Caco-2 (cell line): ENCODE measurements around the gene ADGRG1. TPM values are rescaled to one million over a fixed set of nuclear protein-coding genes. Genes with fewer than 3 reads are reported as not detected.
A peak's percentile ranks its signal among the peaks of the same experiment; 100 is the strongest.

Source experiments
- BruUV-seq: library from RNA; stranded (reverse); fragments of 400-500 nt; replicated peaks from 2 replicates; lab custom pipeline; 2021; lab: Mats Ljungman, UMichigan
- CTCF ChIA-PET: fragments of 300-600 bp; sonication (Branson Sonifier 250); formaldehyde crosslinking; loops from one replicate; lab custom pipeline; 2022; ENCODE audit warnings: antibody characterized with exemption; lab: Charles Lee
- POLR2A ChIA-PET: fragments of 300-600 bp; sonication (Branson Sonifier 250); formaldehyde crosslinking; loops from one replicate; lab custom pipeline; 2022; ENCODE audit warnings: antibody characterized with exemption; lab: Charles Lee
- DNase-seq, 2 experiments: peaks; one replicate each; pipeline versions ENCODE4 v3.0.0 to v3.0.0-alpha.2; 2020 to 2022
- H3K27me3 ChIP-seq: replicated peaks from 2 replicates; pipeline ENCODE4 v1.6.0; 2011; ENCODE audit warnings: low read length; ENCODE audit not compliant: control insufficient read depth, insufficient read depth
- H3K36me3 ChIP-seq: 2 replicates; pipeline ENCODE4 v1.5.1; 2011; ENCODE audit warnings: low read length; ENCODE audit not compliant: control insufficient read depth, insufficient read depth
- H3K4me1 ChIP-seq: fragments of 250-450 bp; sonication (Bioruptor Pico); 2 replicates; pipeline ENCODE4 v1.5.1; 2020; ENCODE audit warnings: mild to moderate bottlenecking
- H3K4me3 ChIP-seq: 2 replicates; pipeline ENCODE4 v1.5.1; 2011; ENCODE audit warnings: low read depth, mild to moderate bottlenecking, control low read depth, low read length
- H3K9me3 ChIP-seq: fragments of 250-450 bp; sonication (Bioruptor Pico); 2 replicates; pipeline ENCODE4 v1.5.1; 2020; ENCODE audit warnings: mild to moderate bottlenecking, moderate library complexity
- H3K27ac Mint-ChIP-seq: one replicate; pipeline ENCODE4 v1.8.0; 2022; ENCODE audit warnings: mixed read lengths; ENCODE audit not compliant: unreplicated experiment
- H3K27me3 Mint-ChIP-seq: one replicate; pipeline ENCODE4 v1.8.0; 2022; ENCODE audit warnings: mixed read lengths; ENCODE audit not compliant: insufficient read depth, unreplicated experiment
- H3K36me3 Mint-ChIP-seq: one replicate; pipeline ENCODE4 v1.8.0; 2022; ENCODE audit warnings: mild to moderate bottlenecking, mixed read lengths; ENCODE audit not compliant: insufficient read depth, unreplicated experiment
- H3K4me1 Mint-ChIP-seq: one replicate; pipeline ENCODE4 v1.8.0; 2022; ENCODE audit warnings: low read depth, mixed read lengths; ENCODE audit not compliant: unreplicated experiment
- H3K4me3 Mint-ChIP-seq: one replicate; pipeline ENCODE4 v1.8.0; 2022; ENCODE audit warnings: mild to moderate bottlenecking, moderate library complexity, mixed read lengths; ENCODE audit not compliant: unreplicated experiment
- H3K9me3 Mint-ChIP-seq: one replicate; pipeline ENCODE4 v1.8.0; 2022; ENCODE audit warnings: mixed read lengths; ENCODE audit not compliant: unreplicated experiment
- CTCF ChIP-seq, 2 experiments: fragments of 200-600 bp in 1 of 2; IDR thresholded peaks; 1 replicate in 1 of 2; 2 replicates in 1 of 2; pipeline versions ENCODE4 v1.5.1 to v1.8.0; 2011 to 2022; ENCODE audit warnings: antibody characterized with exemption in 1 of 2, control low read depth in 1 of 2, inconsistent platforms in 1 of 2, low read depth in 1 of 2, low read length in 1 of 2, mild to moderate bottlenecking in 1 of 2, moderate library complexity in 1 of 2; ENCODE audit not compliant: insufficient read depth in 1 of 2, severe bottlenecking in 1 of 2, unreplicated experiment in 1 of 2
- intact Hi-C: fragments of 100-400 bp; cut with micrococcal nuclease; formaldehyde crosslinking; loops from one replicate; pipeline ENCODE4 v1.10.0; 2022; ENCODE audit not compliant: unreplicated experiment
- total RNA-seq: library from RNA; stranded (reverse); gene quantifications from 2 replicates; pipeline ENCODE4 v1.2.3, GENCODE V29; 2022

ADGRG1 gene
- total RNA-seq, 1 experiment from 2014 or later = 195 TPM

- intact Hi-C loops = loop anchor here (1.0 kb wide), 2 partner anchors 11 to 127 kb away; partner anchors contain the start of gene KATNB1
- POLR2A ChIA-PET = interaction anchor here (0.6 to 1.1 kb wide), 2 partner anchors 11 to 127 kb away, joined by 3 to 5 read pairs; partner anchors contain the start of gene KATNB1
- H3K27me3 Mint-ChIP-seq = no peaks in the 10 kb centered on the region
- H3K9me3 Mint-ChIP-seq = no peaks in the 10 kb centered on the region
- H3K27me3 ChIP-seq = no peaks in the 10 kb centered on the region
- CTCF ChIA-PET = interaction anchor here (0.6 to 1.4 kb wide), 8 partner anchors 8 to 129 kb away, joined by 3 to 6 read pairs (median 4); partner anchors contain the start of gene ADGRG1
- peaks cover 34% of the 10 kb centered on the region for H3K4me1 ChIP-seq
- no peaks in the 10 kb centered on the region for H3K36me3 ChIP-seq
- DNase-seq = no peak
- no peak overlapping the region for H3K4me3 Mint-ChIP-seq
- no peak for TF ChIP-seq CTCF (IDR thresholded peaks at IDR 0.05; ENCODE audit: insufficient read depth in 1 of 2, low read depth in 1 of 2, low read length in 1 of 2, severe bottlenecking in 1 of 2, unreplicated experiment in 1 of 2)
- no peaks in the 10 kb centered on the region for H3K9me3 ChIP-seq
- H3K27ac Mint-ChIP-seq = peak overlapping the region; percentile 82
- H3K4me1 Mint-ChIP-seq = peaks cover 6% of the 10 kb centered on the region
- BruUV-seq = no TSS peak
- no peaks in the 10 kb centered on the region for H3K36me3 Mint-ChIP-seq
- no peak overlapping the region for H3K4me3 ChIP-seq
These were observed 20.6 kb upstream of the ADGRG1 start for GRCh38 chr16:57607676-57608461.

- no TSS peak for BruUV-seq
- no peak overlapping the region for H3K4me3 Mint-ChIP-seq
- DNase-seq = no peak
- Histone ChIP-seq H3K27me3 (no peaks in the 10 kb centered on the region), H3K36me3 (no peaks in the 10 kb centered on the region), H3K4me3 (no peak overlapping the region), H3K9me3 (no peaks in the 10 kb centered on the region), H3K4me1 (peaks cover 34% of the 10 kb centered on the region)
- H3K27me3 Mint-ChIP-seq = no peaks in the 10 kb centered on the region
- TF ChIP-seq CTCF (IDR thresholded peaks at IDR 0.05; ENCODE audit: insufficient read depth in 1 of 2, low read depth in 1 of 2, low read length in 1 of 2, severe bottlenecking in 1 of 2, unreplicated experiment in 1 of 2) = no peak
- intact Hi-C loops = no loop called here
- H3K9me3 Mint-ChIP-seq = no peaks in the 10 kb centered on the region
- ChIA-PET CTCF (interaction anchor here (0.6 to 2.0 kb wide), 5 partner anchors 8 to 17 kb away, joined by 3 to 8 read pairs (median 5); no protein-coding TSS in a partner anchor), POLR2A (interaction anchor here (0.6 kb wide), 1 partner anchor 39 kb away, joined by 3 read pairs; no protein-coding TSS in a partner anchor)
- H3K36me3 Mint-ChIP-seq = no peaks in the 10 kb centered on the region
- H3K4me1 Mint-ChIP-seq = peaks cover 6% of the 10 kb centered on the region
- H3K27ac Mint-ChIP-seq = peak overlapping the region; percentile 82
These were observed 19.8 kb upstream of the ADGRG1 start for GRCh38 chr16:57608462-57609113.
